ENCODE results near the gene NOP56.
"Not testable (repeated sequence)": the region's sequence is repeated elsewhere in the genome, so short reads cannot be mapped to it uniquely, and the experiment has no call there.

Gene NOP56

DNA sequence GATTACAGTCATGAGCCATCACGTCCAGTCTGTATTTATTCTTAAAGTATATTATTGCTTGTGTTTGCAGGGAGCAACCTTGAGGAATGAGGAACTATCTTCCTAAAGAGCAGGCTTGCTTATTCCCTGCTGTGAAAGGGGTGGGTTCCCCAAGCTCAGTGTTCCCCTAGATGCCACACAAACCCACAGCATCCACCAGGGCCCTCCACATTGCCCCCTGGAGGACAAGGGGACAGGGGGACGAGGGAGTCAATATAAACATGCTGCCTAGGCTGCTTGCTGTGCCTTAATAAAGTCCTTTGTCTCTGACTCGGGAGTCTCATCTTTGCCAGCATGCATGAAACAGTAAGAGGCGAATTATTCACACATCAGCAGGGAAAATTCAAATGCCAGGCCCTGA, 19.5 kb downstream of the NOP56 start:
- no peak for DNase-seq

DNA sequence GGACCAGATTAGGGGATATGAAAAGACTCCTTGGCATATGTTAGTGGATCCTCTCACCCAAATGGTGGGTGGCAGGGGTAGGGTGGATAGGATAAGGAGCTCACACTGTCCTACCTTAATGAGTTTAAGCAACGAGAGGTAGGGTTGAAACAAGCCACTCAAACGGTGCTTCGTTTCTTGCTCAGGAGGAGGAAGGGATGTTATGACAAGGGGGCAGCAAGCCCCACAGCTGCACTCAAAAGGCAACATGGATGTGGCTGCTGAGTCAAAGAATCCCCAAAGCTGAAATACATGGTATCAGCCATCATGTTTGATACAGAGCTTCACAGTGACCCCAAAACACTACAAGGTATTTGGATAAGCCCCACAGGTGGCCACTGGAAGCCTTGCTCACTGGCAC, 20.0 kb downstream of the NOP56 start:
- no peak for DNase-seq

DNA sequence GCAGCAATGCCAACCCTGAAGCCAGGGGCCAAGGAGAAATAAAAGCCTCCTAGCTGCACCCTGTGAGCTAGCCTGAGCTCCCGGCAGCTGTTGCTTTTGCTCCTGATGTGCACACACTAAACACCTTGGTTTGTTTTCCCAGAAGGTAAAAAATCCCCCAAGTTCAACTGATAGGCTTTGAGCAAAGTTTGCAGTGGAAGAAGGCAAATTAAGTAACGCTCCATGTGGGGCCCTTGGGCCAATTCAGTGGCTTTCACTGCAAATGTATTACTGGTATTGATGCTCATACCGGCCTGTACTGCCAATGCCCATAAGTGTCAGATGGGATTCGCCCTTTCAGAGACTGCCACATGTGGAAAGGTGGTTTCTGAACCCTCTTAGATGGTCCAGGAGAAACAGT, 21.0 kb downstream of the NOP56 start:
- no peak for DNase-seq

DNA sequence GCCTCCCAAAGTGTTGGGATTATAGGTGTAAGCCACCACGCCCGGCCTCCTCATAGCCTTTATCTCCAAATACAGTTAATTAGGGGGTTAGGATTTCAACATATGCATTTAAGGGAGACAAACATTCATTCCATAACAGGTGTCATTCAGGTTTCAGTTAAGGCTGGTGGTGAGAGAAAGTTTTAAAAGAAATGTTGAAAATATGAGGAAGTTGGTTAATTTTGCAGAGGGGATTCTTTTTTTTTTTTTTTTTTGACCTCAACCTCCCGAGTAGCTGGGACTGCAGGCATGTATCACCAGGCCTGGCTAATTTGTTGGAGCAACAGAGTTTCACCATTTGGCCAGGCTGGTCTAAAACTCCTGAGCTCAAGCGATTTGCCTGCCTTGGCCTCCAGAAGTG, 27.6 kb downstream of the NOP56 start:
- no peak for DNase-seq

DNA sequence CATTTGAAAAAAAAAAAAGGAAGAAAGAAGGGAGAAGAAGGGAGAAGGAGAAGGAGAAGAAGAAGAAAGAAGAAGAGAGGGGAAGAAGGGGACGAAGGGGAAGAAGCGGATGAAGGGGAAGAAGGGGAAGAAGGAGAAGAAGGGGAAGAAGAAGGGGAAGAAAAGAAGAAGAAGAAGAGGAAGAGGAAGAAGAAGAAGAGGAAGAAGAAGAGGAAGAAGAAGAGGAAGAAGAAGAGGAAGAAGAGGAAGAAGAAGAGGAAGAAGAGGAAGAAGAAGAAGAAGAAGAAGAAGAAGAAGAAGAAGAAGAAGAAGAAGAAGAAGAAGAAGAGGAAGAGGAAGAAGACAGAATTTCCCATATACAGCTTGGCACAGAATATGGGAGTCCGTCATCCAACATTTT, 29.6 kb downstream of the NOP56 start:
- not testable (repeated sequence) for DNase-seq

DNA sequence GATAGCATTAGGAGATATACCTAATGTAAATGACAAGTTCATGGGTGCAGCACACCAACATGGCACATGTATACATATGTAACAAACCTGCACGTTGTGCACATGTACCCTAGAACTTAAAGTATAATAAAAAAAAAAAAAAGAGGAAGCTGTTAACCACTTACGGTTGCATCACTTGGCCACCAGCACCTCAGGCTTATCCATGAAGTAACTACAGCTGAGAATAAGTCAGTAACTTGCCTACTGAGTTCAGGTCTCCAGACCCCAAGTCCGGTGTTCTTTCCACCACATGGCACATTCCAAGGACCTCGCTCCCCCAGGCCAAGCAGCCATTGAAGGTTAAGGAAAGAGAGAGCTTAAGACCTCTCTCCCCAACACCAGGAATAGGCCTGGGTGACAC, 32.4 kb downstream of the NOP56 start:
- DNase-seq, result not testable (repeated sequence)

DNA sequence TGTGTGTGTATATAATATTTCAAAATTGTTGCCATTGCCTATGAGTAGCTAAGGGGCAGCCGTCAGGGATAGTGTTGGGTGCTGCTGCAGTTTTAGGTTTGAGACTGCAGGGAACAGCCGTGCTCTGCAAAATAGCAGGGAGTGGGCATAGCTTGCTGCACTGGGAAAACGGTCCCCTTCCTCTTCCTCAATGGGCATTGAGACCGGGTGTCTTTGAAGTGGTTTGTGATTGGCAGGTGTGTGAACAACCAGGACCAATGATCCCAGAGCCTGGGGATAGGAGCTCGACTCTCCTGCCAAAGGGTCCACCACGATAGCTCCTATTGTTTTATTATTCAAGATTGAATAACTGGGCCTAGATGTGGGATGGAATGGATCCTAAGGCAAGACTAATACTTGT, 35.1 kb downstream of the NOP56 start:
- DNase-seq, result no peak

DNA sequence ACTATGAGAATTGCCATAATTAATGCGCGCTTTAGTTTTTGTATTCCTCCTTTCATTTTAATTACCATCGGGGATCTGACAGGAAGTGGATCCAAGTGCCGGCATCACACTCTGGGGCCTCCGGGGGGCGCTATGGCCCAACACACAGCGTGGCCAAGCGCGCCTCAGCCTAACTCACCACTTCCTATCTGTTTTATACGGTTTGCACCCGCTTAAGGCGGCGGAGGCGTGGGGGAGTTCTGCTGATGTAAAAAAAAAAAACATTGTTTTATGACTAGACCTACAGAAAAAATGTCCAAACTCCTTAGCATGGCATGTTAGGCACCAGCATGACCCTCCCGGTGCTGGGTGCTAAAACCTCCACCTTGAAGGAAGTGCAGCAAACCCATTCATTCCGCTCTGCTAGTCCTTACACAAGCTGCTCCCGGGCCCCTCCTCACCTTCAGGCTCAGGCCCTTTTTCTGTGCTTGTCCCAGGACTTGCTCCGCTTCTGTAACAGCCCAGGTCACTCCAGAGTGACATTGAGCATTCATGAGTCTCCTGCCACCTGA, 35.7 kb downstream of the NOP56 start:
- DNase-seq, result peak; percentile 41

DNA sequence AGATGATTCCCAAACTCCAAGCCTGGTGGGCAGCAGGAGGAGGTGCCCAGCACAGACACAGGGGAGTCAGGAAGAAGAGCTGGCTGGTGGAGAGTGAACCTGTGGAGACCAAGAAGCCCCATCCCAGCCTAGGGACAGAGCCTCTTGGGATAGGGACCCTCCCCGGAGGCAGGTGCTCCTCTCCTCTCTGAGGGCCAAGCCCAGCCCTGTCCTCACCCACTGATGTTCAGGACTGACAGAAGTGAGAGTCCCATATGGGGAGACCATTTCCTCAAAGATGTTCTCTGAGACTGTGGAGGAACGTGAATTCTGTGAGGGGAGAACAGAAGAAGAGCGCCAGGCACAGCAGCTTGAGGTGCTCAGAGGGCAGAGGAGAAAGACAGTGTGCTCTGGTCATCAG, 37.8 kb downstream of the NOP56 start:
- DNase-seq, result no peak

DNA sequence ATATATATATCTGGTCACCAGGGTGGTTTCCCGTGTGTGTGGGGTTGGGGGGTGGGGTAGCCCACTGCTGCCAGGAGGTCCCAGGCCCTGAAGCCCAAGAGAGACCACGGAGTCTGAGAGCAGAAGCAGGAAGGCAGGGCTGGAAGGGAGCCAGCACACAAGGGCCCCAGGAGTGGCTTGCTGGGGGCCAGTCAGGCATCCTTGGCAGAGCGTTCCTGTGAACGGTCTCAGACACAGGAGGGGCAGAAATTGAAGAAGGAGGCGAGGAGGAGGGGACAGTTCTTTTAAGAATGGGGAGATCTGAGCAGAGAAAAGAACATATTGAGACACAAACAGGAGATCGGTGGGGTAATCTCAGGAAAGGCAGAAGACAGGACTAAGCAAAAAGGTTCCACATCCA, 38.3 kb downstream of the NOP56 start:
- no peak for DNase-seq

DNA sequence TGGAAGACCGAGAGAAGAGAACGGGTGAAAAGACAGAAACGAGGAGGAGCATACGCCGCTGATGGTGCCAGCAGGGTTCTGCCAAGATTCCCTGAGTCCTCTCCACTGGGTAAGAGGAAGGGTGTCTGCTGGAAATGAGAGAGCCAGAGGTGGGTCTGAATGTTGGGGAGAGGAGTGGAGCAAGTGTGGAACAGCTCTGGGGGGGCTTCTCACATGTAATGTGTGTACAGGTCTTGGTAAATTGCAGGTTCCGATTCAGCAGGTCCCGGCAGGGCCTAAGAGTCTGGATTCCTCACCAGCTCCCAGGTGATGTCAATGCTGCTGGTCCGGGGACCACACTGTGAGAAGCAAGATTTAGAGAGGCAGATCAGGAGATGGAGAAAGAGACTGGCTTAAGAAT, 38.7 kb downstream of the NOP56 start:
- DNase-seq, result no peak

DNA sequence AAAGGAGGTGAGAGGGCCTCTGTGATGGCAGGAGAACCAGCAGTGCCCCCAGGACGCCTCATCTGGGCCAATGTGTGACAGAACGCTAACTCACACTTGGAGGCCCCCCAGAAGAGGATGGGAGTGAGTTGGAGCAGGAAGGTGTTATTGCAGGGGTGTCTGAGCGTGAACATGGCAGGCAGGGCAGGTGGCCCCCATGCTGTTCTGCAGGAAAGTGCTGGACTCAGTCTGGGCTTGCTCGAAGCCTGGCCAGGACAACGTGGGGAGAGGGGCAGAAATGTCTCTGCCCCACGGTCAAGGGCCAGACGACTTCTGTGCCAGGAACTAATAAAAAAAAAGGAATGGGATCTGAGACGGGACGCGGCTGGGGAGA, 39.2 kb downstream of the NOP56 start:
- DNase-seq, result no peak

DNA sequence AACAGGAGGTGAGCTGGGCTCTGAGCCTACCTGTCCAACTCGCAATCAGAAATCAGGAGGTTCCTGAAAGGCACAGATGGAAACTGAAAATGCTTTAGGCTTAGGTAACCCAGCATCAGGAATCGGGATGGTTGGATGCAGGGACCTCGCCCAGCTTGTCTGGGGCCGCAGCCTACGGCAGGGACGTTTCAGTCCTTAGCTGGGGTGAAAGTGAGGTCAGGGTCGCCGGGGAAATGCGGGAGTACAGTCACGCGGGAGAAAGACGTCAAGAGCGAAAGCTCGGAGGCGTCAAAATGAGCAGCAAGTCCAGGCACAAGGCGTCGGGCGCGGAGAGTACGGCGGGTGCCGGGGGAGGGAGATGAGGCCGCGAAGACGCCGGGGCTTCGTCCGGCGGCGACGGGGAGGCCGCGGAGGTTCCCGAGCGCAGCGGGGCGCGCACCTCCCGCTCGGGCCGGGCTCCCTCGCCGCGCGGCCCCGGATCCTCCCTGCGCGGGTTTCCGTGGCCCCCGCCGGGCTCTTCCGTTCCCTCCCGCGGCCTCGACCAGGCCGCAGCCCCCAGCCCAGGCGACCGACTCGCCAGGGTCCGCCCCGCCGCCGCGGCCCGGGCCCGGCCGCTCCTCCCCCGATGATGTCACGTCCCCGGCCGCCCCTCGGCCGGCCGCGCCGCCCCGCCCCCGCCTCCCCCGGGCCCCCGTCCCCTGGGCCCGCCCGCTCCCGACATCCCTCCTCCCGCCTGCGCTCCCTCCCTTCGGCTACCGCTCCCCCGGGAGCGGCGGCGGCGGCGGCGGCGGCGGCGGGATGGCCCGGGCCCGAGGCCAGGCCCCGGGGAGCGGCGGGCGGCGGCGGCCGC, 39.8 kb downstream of the NOP56 start, which contains the start of gene EBF4:
EBF4 (plus strand) TSS at position 745 of the 850 bp plus-strand sequence. CDS start 866 bp downstream, outside the sequence.
- peak; percentile 80 for DNase-seq

DNA sequence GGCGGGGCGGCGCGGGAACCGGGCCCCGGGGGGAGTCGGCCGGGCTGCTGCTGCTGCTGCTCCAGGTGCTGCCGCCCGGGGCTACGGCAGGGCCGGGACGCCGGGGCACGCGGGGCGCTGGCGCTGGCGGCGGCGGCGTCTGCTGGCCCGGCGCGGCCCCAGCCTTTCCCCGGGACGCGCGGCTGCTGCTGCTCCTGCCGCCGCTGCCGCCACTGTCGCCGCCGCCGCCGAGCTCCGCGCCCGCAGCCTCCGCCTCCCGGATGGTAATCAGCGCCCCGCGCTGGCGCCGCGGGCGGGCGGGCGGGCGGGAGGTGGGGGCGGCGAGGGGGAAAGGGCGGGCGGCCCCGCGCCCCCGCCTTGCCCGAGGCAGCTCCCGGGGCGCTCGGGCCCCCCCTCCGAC, 40.5 kb downstream of the NOP56 start:
- no peak for DNase-seq

DNA sequence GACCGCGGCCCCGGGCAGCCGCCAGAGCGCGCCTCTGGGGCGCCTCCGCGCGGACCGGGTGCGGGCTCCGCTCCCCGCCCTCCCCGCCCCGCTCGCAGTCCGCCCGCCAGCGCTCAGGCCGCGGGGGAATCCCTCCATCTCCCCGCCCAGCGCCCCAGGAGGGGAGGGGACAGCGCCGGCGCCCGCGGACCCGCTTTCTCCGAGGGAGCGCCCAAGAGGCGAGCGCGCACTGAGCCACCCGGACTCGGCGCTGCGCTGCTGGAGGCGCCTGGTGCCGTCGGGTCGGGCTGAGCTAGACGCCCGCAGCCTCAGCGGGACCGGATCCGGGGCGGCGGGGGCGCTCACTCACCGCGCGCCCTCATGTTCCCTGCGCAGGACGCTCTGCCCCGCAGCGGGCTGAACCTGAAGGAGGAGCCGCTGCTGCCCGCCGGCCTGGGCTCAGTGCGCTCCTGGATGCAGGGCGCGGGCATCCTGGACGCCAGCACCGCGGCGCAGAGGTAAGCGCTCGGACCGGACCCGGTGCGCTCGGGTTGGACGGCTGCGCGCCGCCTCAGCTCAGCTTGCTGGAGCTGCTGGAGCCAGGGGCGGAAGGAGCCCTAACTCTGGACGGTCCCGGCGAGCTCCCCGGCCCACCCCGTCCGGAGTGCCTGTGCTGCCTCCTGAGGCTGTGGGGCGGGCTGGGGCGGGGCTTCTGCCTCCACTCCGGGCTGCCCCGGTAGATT, 41.0 kb downstream of the NOP56 start:
- peak; percentile 80 for DNase-seq

DNA sequence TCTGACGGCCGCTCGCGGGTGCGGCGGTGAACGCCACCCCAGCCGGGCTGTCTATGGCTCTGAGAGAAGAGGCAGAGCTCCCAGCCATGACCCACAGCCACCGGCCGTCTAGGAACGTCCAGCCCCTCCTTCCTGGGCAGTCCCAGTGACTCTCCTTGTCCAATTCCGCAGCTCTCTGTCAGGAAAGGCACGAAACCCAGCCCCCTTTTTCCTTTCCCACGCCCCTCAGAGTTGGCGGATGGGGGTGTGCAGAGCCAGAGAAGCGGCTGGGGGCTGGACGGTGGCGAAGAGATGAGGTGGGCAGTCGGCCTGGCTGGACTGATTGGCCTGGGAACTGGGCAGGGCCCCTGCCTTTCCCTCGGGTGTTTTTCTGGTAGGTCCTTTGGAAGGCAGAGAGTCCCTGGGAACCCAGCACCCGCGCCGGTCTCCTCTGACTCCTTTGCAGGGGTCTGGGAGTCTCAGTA, 41.6 kb downstream of the NOP56 start:
- DNase-seq, result no peak

DNA sequence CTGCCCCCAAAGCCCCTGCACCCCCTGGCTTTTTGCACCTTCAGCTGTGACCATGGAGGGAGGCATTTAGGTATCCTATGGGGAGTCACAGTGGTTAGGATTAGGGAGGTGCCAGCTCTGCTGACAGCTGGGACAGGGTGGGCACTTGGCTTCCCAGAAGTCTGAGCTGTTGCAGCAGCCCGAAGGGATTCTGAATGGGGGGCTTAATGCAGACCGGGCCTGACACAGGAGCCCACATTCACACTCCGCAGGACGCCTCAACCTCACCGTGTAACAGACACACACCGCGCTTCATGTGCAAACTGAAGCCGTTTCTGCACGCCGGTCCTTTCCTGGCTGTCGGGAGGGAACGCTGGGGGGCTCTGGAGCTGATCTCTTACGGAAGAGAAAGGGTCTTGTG, 42.1 kb downstream of the NOP56 start:
- no peak for DNase-seq

DNA sequence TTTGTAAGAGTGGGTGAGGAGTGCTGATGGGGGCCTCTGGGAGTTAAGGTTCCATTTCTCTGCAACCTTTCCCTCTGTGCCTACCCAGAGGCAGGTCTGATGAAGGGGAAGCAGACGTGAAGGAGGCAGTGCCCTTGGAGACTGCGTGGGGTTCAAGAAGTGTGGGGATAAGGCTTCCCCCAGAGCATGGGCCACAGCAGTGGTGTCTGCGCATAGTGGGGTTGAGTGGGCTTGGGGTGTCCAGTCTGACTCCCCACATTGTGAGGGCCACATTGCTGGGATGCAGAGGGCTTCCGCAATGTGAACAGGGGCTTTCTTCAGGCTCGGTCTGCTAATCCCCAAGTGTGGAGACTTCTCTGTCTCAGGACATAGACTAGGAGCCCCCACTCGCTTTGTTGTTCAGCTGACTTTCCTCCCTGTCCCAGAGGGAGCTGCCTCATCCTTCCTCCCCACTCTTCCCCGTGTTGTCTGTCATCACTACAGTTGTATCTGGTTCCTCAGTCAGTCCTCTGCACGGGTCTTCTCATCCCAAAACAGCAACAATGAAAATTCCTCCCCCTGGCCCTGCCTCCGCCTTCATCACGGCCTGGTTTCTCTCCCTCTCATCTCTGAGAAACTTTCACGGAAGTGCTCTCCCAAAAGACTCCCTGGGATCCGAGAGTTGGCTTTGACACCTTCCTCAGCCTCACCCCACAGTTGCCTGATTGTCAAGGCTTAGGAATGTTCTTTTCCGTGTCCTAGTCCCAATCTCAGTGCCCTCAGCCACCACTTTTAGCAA, 43.0 kb downstream of the NOP56 start:
- DNase-seq, result no peak

DNA sequence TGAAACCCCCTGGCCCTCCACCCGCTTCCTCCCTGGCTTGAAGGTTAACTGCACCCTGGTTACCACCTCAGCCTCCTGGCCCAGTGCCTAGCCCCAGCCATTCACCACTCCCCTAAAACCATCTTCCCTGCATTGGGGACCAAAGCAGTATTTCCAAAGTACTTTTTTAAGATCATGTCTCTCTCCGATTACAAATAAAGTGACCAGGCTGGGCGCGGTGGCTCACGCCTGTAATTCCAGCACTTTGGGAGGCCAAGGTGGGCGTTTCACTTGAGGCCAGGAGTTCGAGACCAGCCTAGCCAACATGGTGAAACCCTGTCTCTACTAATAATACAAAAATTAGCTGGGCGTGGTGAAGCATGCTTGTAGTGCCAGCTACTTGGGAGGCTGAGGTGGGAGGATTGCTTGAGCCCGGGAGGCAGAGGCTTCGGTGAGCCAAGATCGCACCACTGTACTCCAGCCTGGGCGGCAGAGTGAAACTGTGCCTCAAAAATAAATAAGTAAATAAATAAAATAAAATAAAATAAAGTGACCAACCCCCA, 43.6 kb downstream of the NOP56 start:
- not testable (repeated sequence) for DNase-seq

DNA sequence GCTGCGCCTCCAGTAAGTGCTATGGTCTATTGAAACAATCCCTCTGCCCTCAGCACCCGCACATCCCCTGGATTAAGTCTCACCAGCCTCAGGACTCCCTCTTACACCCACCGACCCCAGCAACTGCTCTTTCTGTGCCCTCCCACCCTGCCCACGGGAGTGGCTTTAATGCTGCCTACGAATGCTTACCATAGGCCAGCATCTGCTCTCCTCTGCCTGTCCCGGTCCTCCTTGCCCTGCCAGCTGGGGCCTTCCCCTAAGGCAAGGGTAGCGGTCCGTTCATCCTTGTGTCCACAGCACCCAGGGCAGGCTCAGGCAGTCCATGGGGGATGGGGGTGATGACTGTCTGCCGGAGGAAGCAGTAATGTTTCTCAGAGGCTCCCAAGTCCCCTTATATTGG, 44.2 kb downstream of the NOP56 start:
- no peak for DNase-seq

DNA sequence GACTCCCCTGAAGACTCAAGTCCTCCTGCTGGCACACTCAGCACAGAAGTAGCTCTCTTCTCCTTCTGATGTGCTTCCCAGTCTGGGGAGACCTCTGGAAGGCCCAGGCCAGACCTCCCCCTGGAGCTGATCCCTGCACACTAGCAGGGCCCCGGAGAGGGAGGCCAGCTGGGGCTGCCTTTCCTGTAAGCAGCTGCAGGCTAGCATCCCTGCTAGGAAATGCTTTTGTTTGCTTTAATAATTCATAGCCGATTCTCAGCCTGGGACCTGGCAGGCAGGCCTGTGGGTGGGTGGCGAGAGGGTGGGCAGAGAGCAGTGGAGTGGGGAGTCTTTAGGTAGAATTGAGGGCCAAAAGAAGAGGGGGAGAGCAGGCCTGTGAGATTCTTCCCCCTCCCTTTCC, 45.3 kb downstream of the NOP56 start:
- no peak for DNase-seq

DNA sequence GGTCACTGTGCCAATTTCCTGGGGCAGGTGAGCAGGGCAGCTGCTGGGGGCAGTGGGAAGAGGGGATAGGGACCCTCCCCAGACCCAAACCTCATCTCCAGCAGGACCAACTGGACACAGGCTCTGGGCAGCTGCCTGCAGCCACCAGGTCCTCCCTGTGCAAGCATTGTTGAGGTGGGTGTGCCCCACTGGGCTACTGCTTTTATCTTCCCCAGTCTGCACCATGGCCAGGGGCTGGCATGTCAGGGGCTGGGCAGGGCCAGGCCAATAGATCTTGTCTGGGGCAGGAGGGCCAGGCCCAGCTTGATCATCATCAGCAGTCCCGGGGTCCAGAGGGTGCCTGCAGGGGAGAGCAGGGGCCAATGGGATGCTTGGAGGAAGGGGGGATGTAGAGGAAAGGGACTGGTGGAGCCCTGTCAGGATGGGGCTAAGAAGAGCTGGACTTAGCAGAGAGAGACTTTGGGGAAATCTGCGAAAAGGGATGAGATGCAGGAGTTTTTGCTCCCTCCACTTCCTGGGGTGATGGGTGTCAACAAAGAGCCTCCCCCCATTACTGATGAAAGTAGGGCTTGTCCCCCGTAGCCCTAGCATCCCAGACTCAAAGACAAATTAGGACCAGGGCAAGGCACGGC, 45.9 kb downstream of the NOP56 start:
- no peak for DNase-seq

All from right kidney (tissue), 1 donor.